NT2/D1 (cell line): ENCODE measurements around the gene CPEB2.

Experiments
- DNase-seq: peaks from one replicate; pipeline ENCODE4 v3.0.0-alpha.2; 2011; ENCODE audit warnings: low read depth, low spot score
- H3K27me3 ChIP-seq: 2 replicates; pipeline ENCODE4 v1.6.0; 2011; ENCODE audit warnings: mild to moderate bottlenecking; ENCODE audit not compliant: insufficient read length, insufficient read depth
- H3K36me3 ChIP-seq: 2 replicates; pipeline ENCODE4 v1.6.1; 2011; ENCODE audit warnings: mild to moderate bottlenecking, low read length, mixed read lengths; ENCODE audit not compliant: insufficient read depth, insufficient read length
- H3K4me1 ChIP-seq: 2 replicates; pipeline ENCODE4 v1.5.1; 2011; ENCODE audit not compliant: insufficient read depth, insufficient read length
- H3K4me3 ChIP-seq: 2 replicates; pipeline ENCODE4 v1.5.1; 2011; ENCODE audit warnings: low read depth; ENCODE audit not compliant: insufficient read length
- H3K9ac ChIP-seq: 2 replicates; pipeline ENCODE4 v1.6.0; 2011; ENCODE audit warnings: low read depth; ENCODE audit not compliant: insufficient read length
- H3K9me3 ChIP-seq: 2 replicates; pipeline ENCODE4 v1.5.1; 2011; ENCODE audit warnings: mild to moderate bottlenecking, low read length; ENCODE audit not compliant: insufficient read depth
- SUZ12 ChIP-seq: IDR thresholded peaks from 2 replicates; pipeline ENCODE4 v1.6.1; 2011; ENCODE audit not compliant: insufficient read length, insufficient read depth; ENCODE audit errors: extremely low read depth
- YY1 ChIP-seq: IDR thresholded peaks from 2 replicates; pipeline ENCODE4 v1.6.1; 2011; ENCODE audit not compliant: insufficient read length, insufficient read depth
- ZNF274 ChIP-seq: IDR thresholded peaks from 2 replicates; pipeline ENCODE4 v1.6.1; 2011; ENCODE audit warnings: mild to moderate bottlenecking, low read depth, low read length

Gene CPEB2

GRCh38 chr4:15011166-15011565 is 8.9 kb downstream of the CPEB2 start:
- Histone ChIP-seq H3K27me3 (no peaks in the 10 kb centered on the region), H3K4me1 (no peaks in the 10 kb centered on the region), H3K9me3 (no peaks in the 10 kb centered on the region), H3K9ac (no peak overlapping the region), H3K4me3 (no peak overlapping the region), H3K36me3 (peaks cover 52% of the 10 kb centered on the region)
- TF ChIP-seq SUZ12 = no peak
- TF ChIP-seq YY1 = no peak
- TF ChIP-seq ZNF274 = no peak
- no peak for DNase-seq

- TF ChIP-seq SUZ12 (no peak), YY1 (no peak), ZNF274 (no peak)
- Histone ChIP-seq H3K4me3 (no peak overlapping the region), H3K9me3 (no peaks in the 10 kb centered on the region), H3K36me3 (peaks cover 62% of the 10 kb centered on the region), H3K9ac (no peak overlapping the region), H3K27me3 (no peaks in the 10 kb centered on the region), H3K4me1 (no peaks in the 10 kb centered on the region)
- DNase-seq = no peak
Observed at GRCh38 chr4:15012017-15012788, 9.9 kb downstream of the CPEB2 start.

- Histone ChIP-seq H3K4me1 (no peaks in the 10 kb centered on the region), H3K27me3 (no peaks in the 10 kb centered on the region), H3K4me3 (no peak overlapping the region), H3K9me3 (no peaks in the 10 kb centered on the region), H3K9ac (no peak overlapping the region), H3K36me3 (peaks cover 55% of the 10 kb centered on the region)
- DNase-seq = no peak
- TF ChIP-seq YY1 (no peak), SUZ12 (no peak), ZNF274 (no peak)
Observed at GRCh38 chr4:15013585-15013984, 11.3 kb downstream of the CPEB2 start.

GRCh38 chr4:15015170-15015569 is 12.9 kb downstream of the CPEB2 start:
- TF ChIP-seq SUZ12 (no peak), ZNF274 (no peak), YY1 (no peak)
- Histone ChIP-seq H3K4me1 (no peaks in the 10 kb centered on the region), H3K4me3 (no peak overlapping the region), H3K36me3 (peaks cover 46% of the 10 kb centered on the region), H3K9ac (no peak overlapping the region), H3K27me3 (no peaks in the 10 kb centered on the region), H3K9me3 (no peaks in the 10 kb centered on the region)
- DNase-seq = no peak

- no peaks in the 10 kb centered on the region for H3K9me3 ChIP-seq
- H3K4me1 ChIP-seq = no peaks in the 10 kb centered on the region
- H3K9ac ChIP-seq = no peak overlapping the region
- DNase-seq = no peak
- H3K4me3 ChIP-seq = no peak overlapping the region
- peaks cover 37% of the 10 kb centered on the region for H3K36me3 ChIP-seq
- TF ChIP-seq SUZ12 (no peak), ZNF274 (no peak), YY1 (no peak)
- H3K27me3 ChIP-seq = no peaks in the 10 kb centered on the region
Observed at GRCh38 chr4:15018361-15018760, 16.1 kb downstream of the CPEB2 start.

GRCh38 chr4:15020502-15021286 is 18.4 kb downstream of the CPEB2 start:
- TF ChIP-seq YY1 (no peak), SUZ12 (no peak)
- H3K4me3 ChIP-seq = no peak overlapping the region
- no peaks in the 10 kb centered on the region for H3K9me3 ChIP-seq
- no peaks in the 10 kb centered on the region for H3K4me1 ChIP-seq
- DNase-seq = no peak
- H3K27me3 ChIP-seq = no peaks in the 10 kb centered on the region
- no peak overlapping the region for H3K9ac ChIP-seq
- peaks cover 28% of the 10 kb centered on the region for H3K36me3 ChIP-seq

GRCh38 chr4:15021311-15021710 is 19.0 kb downstream of the CPEB2 start:
- Histone ChIP-seq H3K27me3 (no peaks in the 10 kb centered on the region), H3K9ac (no peak overlapping the region), H3K4me1 (no peaks in the 10 kb centered on the region), H3K4me3 (no peak overlapping the region), H3K9me3 (no peaks in the 10 kb centered on the region), H3K36me3 (peaks cover 21% of the 10 kb centered on the region)
- no peak for DNase-seq
- TF ChIP-seq SUZ12 = no peak
